D721Med (cell line): ENCODE measurements around the gene TNS4.

ENCODE experiments used
- DNase-seq: peaks from one replicate; pipeline ENCODE4 v3.0.0; 2011; ENCODE audit warnings: low spot score; ENCODE audit not compliant: insufficient read length
- FAIRE-seq: peaks from 2 replicates; lab custom pipeline; 2011; peaks lifted over from hg19 to GRCh38; lab: Jason Lieb, UNC
- CTCF ChIP-seq: IDR thresholded peaks from 2 replicates; pipeline ENCODE4 v1.5.1; 2012; ENCODE audit warnings: mild to moderate bottlenecking, control low read depth; ENCODE audit not compliant: insufficient read depth; ENCODE audit errors: missing control alignments

TNS4 gene

DNA sequence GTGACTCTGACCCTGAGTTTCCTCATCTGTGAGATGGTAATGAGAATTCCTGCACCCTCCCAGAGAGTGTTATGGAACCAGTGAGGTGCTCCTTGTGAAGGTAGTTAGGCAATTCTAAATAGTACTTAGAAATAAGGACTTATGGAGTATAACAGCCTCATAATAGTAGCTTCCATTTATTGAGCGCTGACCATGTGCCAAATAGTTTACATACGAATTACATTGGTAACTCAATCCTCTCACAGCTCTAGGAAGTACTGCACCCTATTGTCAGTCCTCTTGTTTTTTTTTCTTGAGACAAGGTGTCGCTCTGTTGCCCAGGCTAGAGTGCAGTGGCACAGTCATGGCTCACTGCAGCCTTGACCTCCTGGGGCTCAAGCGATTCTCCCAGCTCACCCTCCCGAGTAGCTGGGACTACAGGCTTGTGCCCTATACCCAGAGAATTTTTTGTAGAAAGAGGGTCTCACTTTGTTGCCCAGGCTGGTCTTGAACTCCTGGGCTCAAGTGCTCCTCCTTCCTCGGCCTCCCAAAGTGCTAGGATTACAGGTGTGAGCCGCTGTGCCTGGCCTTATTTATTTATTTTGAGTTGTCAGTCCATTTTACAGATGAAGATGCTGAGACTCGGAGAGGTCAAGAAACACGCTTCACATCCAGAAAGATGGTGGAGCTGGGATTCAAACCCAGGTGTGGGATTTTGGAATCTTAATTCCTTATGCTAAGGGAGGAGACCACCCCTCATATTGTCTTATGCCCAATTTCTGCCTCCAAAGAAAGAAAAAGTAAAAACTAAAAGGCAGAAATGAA lies 2.9 kb downstream of the TNS4 start:
- FAIRE-seq (no peak), DNase-seq (no peak)
- TF ChIP-seq CTCF = no peak

DNA sequence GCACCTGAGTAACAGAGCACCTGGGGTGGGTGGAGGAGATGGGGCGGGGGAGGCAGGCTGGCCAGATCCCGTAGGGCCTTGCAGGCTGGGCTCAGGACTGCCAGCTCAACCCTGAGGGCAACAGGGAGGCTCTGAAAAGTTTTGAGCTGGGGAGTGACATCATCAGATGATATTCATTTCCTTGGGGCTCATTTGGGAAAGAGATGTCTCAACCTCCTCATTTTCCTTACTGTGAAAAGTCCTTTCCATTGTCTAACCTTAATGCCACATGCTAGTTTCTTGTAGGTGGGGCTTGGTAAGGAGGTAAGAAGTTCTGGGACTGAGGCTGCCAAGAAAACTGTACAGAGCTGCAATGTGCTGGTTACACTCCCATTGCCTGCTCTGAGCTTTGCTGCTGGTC lies 3.7 kb downstream of the TNS4 start:
- TF ChIP-seq CTCF = no peak
- DNase-seq (no peak), FAIRE-seq (no peak)

DNA sequence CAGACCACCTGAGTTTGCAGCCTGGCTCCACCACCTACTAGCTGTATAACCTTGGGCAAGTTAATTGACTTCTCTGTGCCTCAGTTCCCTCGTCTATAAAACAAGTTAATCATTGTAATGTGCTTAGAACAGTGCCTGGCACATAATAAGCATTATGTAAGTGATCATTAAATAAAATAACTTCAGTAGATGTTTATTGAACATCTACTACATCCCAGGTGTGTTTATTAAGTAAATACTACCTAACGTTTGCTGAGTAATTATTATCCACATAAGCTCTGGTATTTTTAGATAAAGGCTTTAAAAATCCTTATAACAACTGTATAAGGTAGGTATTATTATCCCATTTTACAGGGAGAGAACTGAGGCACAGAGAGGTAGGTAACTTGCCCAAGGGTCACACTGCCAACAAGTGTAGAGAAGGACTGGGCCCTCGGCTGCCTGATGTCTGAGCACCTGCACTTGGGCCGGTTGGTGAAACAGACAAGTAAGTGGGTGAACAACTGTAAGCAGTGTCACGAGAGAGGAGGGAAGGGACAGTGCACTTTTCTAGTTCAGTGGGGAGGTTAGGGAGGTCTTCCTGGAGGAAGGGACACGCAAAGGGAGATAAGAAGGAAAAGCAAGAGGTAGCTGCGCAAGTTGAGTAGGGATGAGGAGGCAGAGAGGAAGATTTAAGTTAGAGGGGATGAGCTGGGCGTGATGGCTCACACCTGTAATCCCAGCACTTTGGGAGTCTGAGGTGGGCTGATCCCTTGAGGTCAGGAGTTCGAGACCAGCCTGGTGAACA lies 4.6 kb downstream of the TNS4 start:
- no peak for DNase-seq
- TF ChIP-seq CTCF = no peak

DNA sequence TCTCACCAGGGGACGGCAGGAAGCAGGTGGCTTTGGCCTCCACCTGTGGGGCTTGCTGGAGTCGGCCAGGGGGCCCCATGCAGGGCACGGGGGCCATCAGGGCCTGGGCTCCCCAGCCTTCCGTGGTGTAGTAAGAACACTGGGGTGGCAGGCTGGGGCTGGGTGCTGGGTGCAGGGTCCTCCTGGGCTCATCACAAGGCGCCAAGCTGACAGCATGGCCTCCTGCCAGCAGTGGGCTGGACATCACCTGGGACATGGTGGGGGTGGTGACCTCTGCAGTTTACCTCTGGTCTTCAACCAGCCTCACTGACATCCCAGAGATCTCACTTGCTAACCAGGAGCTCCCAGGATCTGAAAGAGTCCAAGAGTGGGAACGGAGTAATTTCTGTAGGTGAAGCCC lies 5.3 kb downstream of the TNS4 start:
- no peak for TF ChIP-seq CTCF
- no peak for FAIRE-seq
- DNase-seq = no peak

More for the DNA sequence above, 4.6 kb downstream of the TNS4 start:
- FAIRE-seq = no peak

DNA sequence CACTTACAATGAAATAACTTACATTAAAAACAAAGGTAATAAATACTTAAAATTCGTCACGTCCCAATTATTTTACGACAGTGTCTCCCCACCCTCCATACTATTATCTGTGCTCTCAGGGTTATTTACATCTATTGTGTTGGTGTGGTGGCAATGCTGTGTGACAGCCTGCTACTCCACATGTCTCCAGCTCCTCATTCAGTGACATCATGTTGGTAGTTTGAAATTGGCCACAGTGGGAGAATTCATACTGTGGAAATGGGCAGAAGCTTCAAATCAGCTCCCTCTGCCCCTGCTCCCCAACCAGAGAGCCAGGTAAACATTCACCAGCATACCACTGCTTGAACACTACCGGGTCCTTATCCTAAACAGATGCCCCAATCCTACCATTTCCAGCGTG lies 6.3 kb downstream of the TNS4 start:
- DNase-seq (no peak), FAIRE-seq (no peak)
- no peak for TF ChIP-seq CTCF

DNA sequence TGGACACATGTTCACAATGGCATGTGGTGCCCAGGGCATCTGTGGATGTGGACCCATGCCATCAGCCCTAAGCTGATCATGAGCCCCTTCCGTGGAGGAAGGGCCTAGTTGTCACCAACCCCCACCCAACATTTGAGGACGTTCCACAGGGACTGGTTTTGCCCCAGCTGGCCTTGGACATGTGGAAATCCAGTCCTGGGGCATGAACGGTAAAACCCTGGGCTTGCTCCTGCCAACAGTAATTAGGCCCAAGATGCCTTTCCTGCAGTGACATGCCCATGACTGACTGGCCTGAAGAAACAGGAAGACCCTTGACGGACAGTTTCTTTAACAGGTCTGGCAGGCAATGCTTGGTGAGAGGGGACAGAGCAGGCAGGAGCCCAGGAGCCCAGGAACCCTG lies 7.7 kb downstream of the TNS4 start:
- TF ChIP-seq CTCF = no peak
- DNase-seq (no peak), FAIRE-seq (no peak)

DNA sequence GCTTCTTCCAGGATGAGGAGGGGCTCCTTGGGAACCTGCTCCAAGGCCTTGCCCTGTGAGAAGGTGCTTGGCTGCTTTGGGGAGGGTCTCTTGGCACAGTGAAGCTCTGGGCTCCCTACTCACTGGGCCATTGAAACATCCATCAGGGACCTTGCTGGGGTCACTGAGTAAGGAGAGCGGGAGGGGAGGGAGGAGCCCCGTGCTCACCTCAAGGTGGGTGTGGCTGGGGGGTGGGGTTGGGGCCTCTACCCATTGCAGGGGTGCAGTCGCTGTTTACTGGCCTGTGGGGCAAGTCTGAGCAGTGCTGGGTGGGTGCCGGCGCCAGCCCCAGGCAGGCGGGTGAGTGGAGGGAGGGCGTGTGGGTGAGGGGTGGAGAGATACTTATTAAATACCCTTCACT lies 9.9 kb downstream of the TNS4 start:
- FAIRE-seq = no peak
- TF ChIP-seq CTCF = no peak
- no peak for DNase-seq
